ENCODE measurements around the gene KLHL21.

KLHL21 gene

GRCh38 chr1:6585081-6585722, 17.5 kb downstream of the KLHL21 start:
- Histone ChIP-seq H3K9ac (ENCODE audit: low read length) (peak overlapping the region; percentile 31; the same call in 1 of the 2 replicates), H3K27me3 (ENCODE audit: insufficient read depth, low read length) (no peaks in the 10 kb centered on the region), H3F3A (ENCODE audit: insufficient read depth, low read length) (no peaks in the 10 kb centered on the region), H3K79me2 (ENCODE audit: insufficient read depth, low read length) (no peaks in the 10 kb centered on the region; the same call in 1 of the 2 replicates), H3K9me2 (ENCODE audit: low read depth, low read length) (no peaks in the 10 kb centered on the region), H3K27ac (ENCODE audit: low read depth, low read length, poor library complexity, severe bottlenecking) (peak overlapping the region; percentile 98), H3K9me3 (ENCODE audit: low read length) (no peaks in the 10 kb centered on the region), H4K20me1 (ENCODE audit: insufficient read depth, low read length) (no peaks in the 10 kb centered on the region), H3K4me2 (ENCODE audit: low read length) (peak overlapping the region; percentile 59), H3K4me1 (ENCODE audit: insufficient read depth, low read length, severe bottlenecking) (peaks cover 77% of the 10 kb centered on the region), H3K36me3 (ENCODE audit: insufficient read depth, low read length) (peaks cover 57% of the 10 kb centered on the region; the same call in 1 of the 2 replicates), H2AFZ (ENCODE audit: low read length) (no peak overlapping the region), H3K4me3 (ENCODE audit: low read depth, low read length, poor library complexity, severe bottlenecking) (peak overlapping the region; percentile 42)
- no peak for TF ChIP-seq EZH2 (IDR thresholded peaks at IDR 0.05; ENCODE audit: borderline replicate concordance, low read length)
- no peak for TF ChIP-seq CTCF (IDR thresholded peaks at IDR 0.05; ENCODE audit: low read length)

- H3K9me3 ChIP-seq (ENCODE audit: low read length): no peaks in the 10 kb centered on the region
- H3K9ac ChIP-seq (ENCODE audit: low read length): peak overlapping the region; percentile 31; the same call in 1 of the 2 replicates
- peaks cover 79% of the 10 kb centered on the region for H3K4me1 ChIP-seq (ENCODE audit: insufficient read depth, low read length, severe bottlenecking)
- peak overlapping the region; percentile 98 for H3K27ac ChIP-seq (ENCODE audit: low read depth, low read length, poor library complexity, severe bottlenecking)
- H4K20me1 ChIP-seq (ENCODE audit: insufficient read depth, low read length): no peaks in the 10 kb centered on the region
- no peak overlapping the region for H2AFZ ChIP-seq (ENCODE audit: low read length)
- H3K9me2 ChIP-seq (ENCODE audit: low read depth, low read length): no peaks in the 10 kb centered on the region
- peak overlapping the region; percentile 59 for H3K4me2 ChIP-seq (ENCODE audit: low read length)
- H3F3A ChIP-seq (ENCODE audit: insufficient read depth, low read length): no peaks in the 10 kb centered on the region
- H3K27me3 ChIP-seq (ENCODE audit: insufficient read depth, low read length): no peaks in the 10 kb centered on the region
- H3K79me2 ChIP-seq (ENCODE audit: insufficient read depth, low read length): no peaks in the 10 kb centered on the region; the same call in 1 of the 2 replicates
- peak overlapping the region; percentile 42 for H3K4me3 ChIP-seq (ENCODE audit: low read depth, low read length, poor library complexity, severe bottlenecking)
- peaks cover 49% of the 10 kb centered on the region; the same call in 1 of the 2 replicates for H3K36me3 ChIP-seq (ENCODE audit: insufficient read depth, low read length)
- TF ChIP-seq EZH2 (IDR thresholded peaks at IDR 0.05; ENCODE audit: borderline replicate concordance, low read length) (no peak), CTCF (IDR thresholded peaks at IDR 0.05; ENCODE audit: low read length) (no peak)
These were observed 18.3 kb downstream of the KLHL21 start for GRCh38 chr1:6584126-6585080.

- TF ChIP-seq EZH2 (IDR thresholded peaks at IDR 0.05; ENCODE audit: borderline replicate concordance, low read length) (no peak), CTCF (IDR thresholded peaks at IDR 0.05; ENCODE audit: low read length) (no peak)
- Histone ChIP-seq H3K27me3 (ENCODE audit: insufficient read depth, low read length) (no peaks in the 10 kb centered on the region), H2AFZ (ENCODE audit: low read length) (no peak overlapping the region), H3K79me2 (ENCODE audit: insufficient read depth, low read length) (no peaks in the 10 kb centered on the region; the same call in 1 of the 2 replicates), H3K9ac (ENCODE audit: low read length) (peak overlapping the region; percentile 66), H3K27ac (ENCODE audit: low read depth, low read length, poor library complexity, severe bottlenecking) (peak overlapping the region; percentile 86), H3K4me1 (ENCODE audit: insufficient read depth, low read length, severe bottlenecking) (peaks cover 80% of the 10 kb centered on the region), H3K4me3 (ENCODE audit: low read depth, low read length, poor library complexity, severe bottlenecking) (peak overlapping the region; percentile 76), H3K9me2 (ENCODE audit: low read depth, low read length) (no peaks in the 10 kb centered on the region), H3F3A (ENCODE audit: insufficient read depth, low read length) (no peaks in the 10 kb centered on the region), H3K4me2 (ENCODE audit: low read length) (peak overlapping the region; percentile 69), H3K36me3 (ENCODE audit: insufficient read depth, low read length) (peaks cover 30% of the 10 kb centered on the region; the same call in 1 of the 2 replicates), H4K20me1 (ENCODE audit: insufficient read depth, low read length) (no peaks in the 10 kb centered on the region), H3K9me3 (ENCODE audit: low read length) (no peaks in the 10 kb centered on the region)
These were observed 20.3 kb downstream of the KLHL21 start for GRCh38 chr1:6582370-6582769.
